GM12878 (cell line): ENCODE measurements around the gene FOXI1. TPM values are rescaled to one million over a fixed set of nuclear protein-coding genes. Genes with fewer than 3 reads are reported as not detected.

Experiments
- ATAC-seq: fragments of 200-7000 bp; cut with Tn5 transposase; 3 replicates; pipeline ENCODE4 v1.9.1; 2020; ENCODE audit warnings: mild to moderate bottlenecking, moderate library complexity
- BruUV-seq: library from RNA; stranded (reverse); fragments of 400-500 nt; replicated peaks from 2 replicates; lab custom pipeline; 2021; lab: Mats Ljungman, UMichigan
- CTCF ChIA-PET: fragments of 300-600 bp; sonication (Branson Sonifier 250); formaldehyde crosslinking; extraction: SDS; loops from one replicate; lab custom pipeline; 2021; ENCODE audit warnings: inconsistent platforms; lab: Yijun Ruan, JAX
- POLR2A ChIA-PET: fragments of 350-600 bp; formaldehyde crosslinking; extraction: SDS; loops from one replicate; lab custom pipeline; 2021; ENCODE audit warnings: inconsistent platforms; lab: Charles Lee
- RAD21 ChIA-PET: fragments of 300-600 bp; sonication (Branson Sonifier 250); formaldehyde crosslinking; loops from one replicate; lab custom pipeline; 2023; ENCODE audit warnings: antibody characterized with exemption; ENCODE audit not compliant: unreplicated experiment; lab: Charles Lee
- SMC1A ChIA-PET: fragments of 300-600 bp; sonication (Branson Sonifier 250); formaldehyde crosslinking; loops from one replicate; lab custom pipeline; 2023; ENCODE audit not compliant: unreplicated experiment, uncharacterized antibody; lab: Charles Lee
- DNase-seq: peaks from one replicate; pipeline ENCODE4 v3.0.0-alpha.2; 2011; ENCODE audit warnings: low read depth, low spot score
- FAIRE-seq: peaks from 3 replicates; lab custom pipeline; 2011; peaks lifted over from hg19 to GRCh38; lab: Jason Lieb, UNC
- H2AFZ ChIP-seq: 2 replicates; pipeline ENCODE4 v1.6.0; 2011; ENCODE audit warnings: low read depth, low read length, control low read depth; ENCODE audit not compliant: control insufficient read depth
- H3K27ac ChIP-seq: 2 replicates; pipeline ENCODE4 v1.5.1; 2011; ENCODE audit warnings: control low read depth; ENCODE audit not compliant: control insufficient read depth, insufficient read depth
- H3K27me3 ChIP-seq, 2 experiments: replicated peaks in 1 of 2; 2 replicates each; pipeline versions ENCODE4 v1.6.0 to v1.6.1; 2011; ENCODE audit warnings: low read length in 1 of 2; ENCODE audit not compliant: control insufficient read depth in 2 of 2, insufficient read depth in 2 of 2
- H3K36me3 ChIP-seq, 2 experiments: 2 replicates each; pipeline ENCODE4 v1.5.1; 2011; ENCODE audit warnings: low read length in 1 of 2; ENCODE audit not compliant: control insufficient read depth in 2 of 2, insufficient read depth in 2 of 2
- H3K4me1 ChIP-seq: 2 replicates; pipeline ENCODE4 v1.6.1; 2011; ENCODE audit warnings: mild to moderate bottlenecking, low read length, moderate library complexity, mixed read lengths; ENCODE audit not compliant: control insufficient read depth, insufficient read depth
- H3K4me2 ChIP-seq: 2 replicates; pipeline ENCODE4 v1.6.0; 2011; ENCODE audit warnings: control low read depth; ENCODE audit not compliant: control insufficient read depth, insufficient read depth
- H3K4me3 ChIP-seq: fragments of 200-600 bp; sonication (generic); 2 replicates; pipeline ENCODE4 v1.5.1; 2016
- H3K79me2 ChIP-seq: 2 replicates; pipeline ENCODE4 v1.6.0; 2011; ENCODE audit warnings: low read length; ENCODE audit not compliant: control insufficient read depth, insufficient read depth
- H3K9ac ChIP-seq: 2 replicates; pipeline ENCODE4 v1.8.0; 2011; ENCODE audit warnings: low read length, control low read depth, mixed read lengths; ENCODE audit not compliant: control insufficient read depth, insufficient read depth
- H3K9me3 ChIP-seq: replicated peaks from 3 replicates; pipeline ENCODE4 v1.5.1; 2011; ENCODE audit warnings: mild to moderate bottlenecking, low read length; ENCODE audit not compliant: control insufficient read depth, insufficient read depth
- H4K20me1 ChIP-seq: 2 replicates; pipeline ENCODE4 v1.6.0; 2011; ENCODE audit not compliant: control insufficient read depth, insufficient read depth
- EP300 ChIP-seq, 2 experiments: fragments of 150-350 bp in 1 of 2; IDR thresholded peaks; 2 replicates each; pipeline ENCODE4 v1.6.1; 2011 to 2012; ENCODE audit warnings: low read depth in 2 of 2, low read length in 2 of 2, borderline replicate concordance in 1 of 2, improper control_type of control experiment in 1 of 2, inconsistent platforms in 1 of 2; ENCODE audit not compliant: control insufficient read depth in 1 of 2
- SUPT20H ChIP-seq: IDR thresholded peaks from 2 replicates; pipeline ENCODE4 v1.6.1; 2011; ENCODE audit warnings: low read depth, mild to moderate bottlenecking, low read length, moderate library complexity, borderline replicate concordance; ENCODE audit not compliant: control insufficient read depth
- SUZ12 ChIP-seq: fragments of 200-600 bp; sonication (generic); IDR thresholded peaks from one replicate; pipeline ENCODE4 v1.6.1; 2018; ENCODE audit warnings: antibody characterized with exemption, mild to moderate bottlenecking; ENCODE audit not compliant: unreplicated experiment
- TCF12 ChIP-seq: IDR thresholded peaks from 2 replicates; pipeline ENCODE4 v1.6.1; 2011; ENCODE audit warnings: low read depth, mild to moderate bottlenecking, low read length
- WRNIP1 ChIP-seq: IDR thresholded peaks from 2 replicates; pipeline ENCODE4 v1.6.1; 2011; ENCODE audit warnings: low read depth, low read length, improper control_type of control experiment, borderline replicate concordance
- WGBS: methylation state at CpG from one replicate; pipeline ENCODE4 v1.1.6; 2016; ENCODE audit warnings: low lambda C conversion rate; ENCODE audit not compliant: insufficient replicate concordance, insufficient coverage; ENCODE audit errors: missing lambda C conversion rate; 5-methylcytosine and 5-hydroxymethylcytosine counted together
- in situ Hi-C: fragments of 300-500 bp; cut with MboI; formaldehyde crosslinking; loops from 9 replicates; pipeline ENCODE4 v1.14.3; 2018; ENCODE audit warnings: mixed read lengths
- intact Hi-C: fragments of 100-400 bp; cut with micrococcal nuclease; formaldehyde crosslinking; loops from one replicate; pipeline ENCODE4 v1.14.2; 2022; ENCODE audit not compliant: unreplicated experiment
- polyA plus RNA-seq, 11 experiments: library from polyadenylated mRNA; depleted of rRNA in 4 of 11; unstranded in 6 of 11; stranded (reverse) in 5 of 11; fragments of >200 nt; fragmentation: Nextera tagmentation in 4 of 11; fragmentation: Illumina TruSeq in 1 of 11; extraction: Ambion mirVana in 4 of 11; extraction: Trizol in 1 of 11; gene quantifications; 1 replicate in 1 of 11; 2 replicates in 10 of 11; pipeline versions ENCODE4 v1.2.1 to v1.2.3, GENCODE V29; 2011 to 2016; ENCODE audit warnings: inconsistent platforms in 2 of 11, missing spikeins in 2 of 11, low read depth in 1 of 11
- total RNA-seq, 4 experiments: library from RNA; depleted of rRNA in 3 of 4; stranded (reverse); fragments of >200 nt in 3 of 4; fragmentation: Illumina TruSeq in 1 of 4; extraction: Trizol in 1 of 4; gene quantifications; 2 replicates each; pipeline versions ENCODE4 v1.2.1 to v1.2.3, GENCODE V29; 2013 to 2021
- TF ChIP-seq, protein P1 (sequence below): fragments of 450-650 bp; IDR thresholded peaks from 2 replicates; pipeline ENCODE4 v1.6.1; 2017; ENCODE audit warnings: low read depth, mild to moderate bottlenecking, moderate library complexity
- TF ChIP-seq, protein P2 (sequence below): fragments of 450-650 bp; IDR thresholded peaks from 2 replicates; pipeline ENCODE4 v1.6.1; 2016; ENCODE audit warnings: mild to moderate bottlenecking
- TF ChIP-seq, protein P3 (sequence below): fragments of 450-650 bp; conservative IDR thresholded peaks from 2 replicates; pipeline ENCODE4 v1.6.1; 2017; ENCODE audit warnings: mild to moderate bottlenecking, moderate library complexity
- TF ChIP-seq, protein P4 (sequence below): fragments of 450-650 bp; IDR thresholded peaks from 2 replicates; pipeline ENCODE4 v1.6.1; 2017; ENCODE audit warnings: mild to moderate bottlenecking
- TF ChIP-seq, protein P5 (sequence below): IDR thresholded peaks from 2 replicates; pipeline ENCODE4 v1.6.1; 2012; ENCODE audit warnings: low read depth, low read length, improper control_type of control experiment

The FOXI1 gene
- total and polyA plus RNA-seq, 10 of the 15 experiments (the other 5 are each of a cell fraction or from before 2014, with no cell fraction given) = not detected

DNA sequence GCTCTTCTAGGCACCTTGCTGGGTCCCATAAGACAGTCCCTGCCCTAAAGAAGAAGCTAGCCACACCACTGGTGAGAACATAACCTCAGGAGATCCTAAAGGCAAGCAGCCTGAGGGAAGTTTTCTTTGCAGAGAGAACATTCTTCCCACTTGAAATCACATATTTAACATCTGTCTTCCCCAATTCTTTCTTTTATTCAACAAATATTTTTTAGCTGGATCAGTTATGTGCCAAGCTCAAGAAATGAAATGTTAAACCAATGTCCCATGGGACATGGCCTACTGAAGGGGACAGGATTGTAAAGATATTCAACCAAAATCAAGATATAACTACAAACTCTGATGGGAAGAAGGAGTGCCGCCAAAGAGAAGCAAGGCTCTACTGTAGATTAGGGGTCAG is 36.5 kb downstream of the FOXI1 start:
- in situ Hi-C loops = no loop called here
- SMC1A ChIA-PET = no interaction called here
- no peaks in the 10 kb centered on the region for H4K20me1 ChIP-seq
- no peaks in the 10 kb centered on the region for H3K9me3 ChIP-seq
- H3K79me2 ChIP-seq = no peaks in the 10 kb centered on the region
- TF ChIP-seq, protein P1, sequence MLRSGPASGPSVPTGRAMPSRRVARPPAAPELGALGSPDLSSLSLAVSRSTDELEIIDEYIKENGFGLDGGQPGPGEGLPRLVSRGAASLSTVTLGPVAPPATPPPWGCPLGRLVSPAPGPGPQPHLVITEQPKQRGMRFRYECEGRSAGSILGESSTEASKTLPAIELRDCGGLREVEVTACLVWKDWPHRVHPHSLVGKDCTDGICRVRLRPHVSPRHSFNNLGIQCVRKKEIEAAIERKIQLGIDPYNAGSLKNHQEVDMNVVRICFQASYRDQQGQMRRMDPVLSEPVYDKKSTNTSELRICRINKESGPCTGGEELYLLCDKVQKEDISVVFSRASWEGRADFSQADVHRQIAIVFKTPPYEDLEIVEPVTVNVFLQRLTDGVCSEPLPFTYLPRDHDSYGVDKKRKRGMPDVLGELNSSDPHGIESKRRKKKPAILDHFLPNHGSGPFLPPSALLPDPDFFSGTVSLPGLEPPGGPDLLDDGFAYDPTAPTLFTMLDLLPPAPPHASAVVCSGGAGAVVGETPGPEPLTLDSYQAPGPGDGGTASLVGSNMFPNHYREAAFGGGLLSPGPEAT = no peak
- TF ChIP-seq, protein P2, sequence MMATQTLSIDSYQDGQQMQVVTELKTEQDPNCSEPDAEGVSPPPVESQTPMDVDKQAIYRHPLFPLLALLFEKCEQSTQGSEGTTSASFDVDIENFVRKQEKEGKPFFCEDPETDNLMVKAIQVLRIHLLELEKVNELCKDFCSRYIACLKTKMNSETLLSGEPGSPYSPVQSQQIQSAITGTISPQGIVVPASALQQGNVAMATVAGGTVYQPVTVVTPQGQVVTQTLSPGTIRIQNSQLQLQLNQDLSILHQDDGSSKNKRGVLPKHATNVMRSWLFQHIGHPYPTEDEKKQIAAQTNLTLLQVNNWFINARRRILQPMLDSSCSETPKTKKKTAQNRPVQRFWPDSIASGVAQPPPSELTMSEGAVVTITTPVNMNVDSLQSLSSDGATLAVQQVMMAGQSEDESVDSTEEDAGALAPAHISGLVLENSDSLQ = no peak
- TF ChIP-seq, protein P3, sequence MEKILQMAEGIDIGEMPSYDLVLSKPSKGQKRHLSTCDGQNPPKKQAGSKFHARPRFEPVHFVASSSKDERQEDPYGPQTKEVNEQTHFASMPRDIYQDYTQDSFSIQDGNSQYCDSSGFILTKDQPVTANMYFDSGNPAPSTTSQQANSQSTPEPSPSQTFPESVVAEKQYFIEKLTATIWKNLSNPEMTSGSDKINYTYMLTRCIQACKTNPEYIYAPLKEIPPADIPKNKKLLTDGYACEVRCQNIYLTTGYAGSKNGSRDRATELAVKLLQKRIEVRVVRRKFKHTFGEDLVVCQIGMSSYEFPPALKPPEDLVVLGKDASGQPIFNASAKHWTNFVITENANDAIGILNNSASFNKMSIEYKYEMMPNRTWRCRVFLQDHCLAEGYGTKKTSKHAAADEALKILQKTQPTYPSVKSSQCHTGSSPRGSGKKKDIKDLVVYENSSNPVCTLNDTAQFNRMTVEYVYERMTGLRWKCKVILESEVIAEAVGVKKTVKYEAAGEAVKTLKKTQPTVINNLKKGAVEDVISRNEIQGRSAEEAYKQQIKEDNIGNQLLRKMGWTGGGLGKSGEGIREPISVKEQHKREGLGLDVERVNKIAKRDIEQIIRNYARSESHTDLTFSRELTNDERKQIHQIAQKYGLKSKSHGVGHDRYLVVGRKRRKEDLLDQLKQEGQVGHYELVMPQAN = no peak
- no peak for TF ChIP-seq WRNIP1
- no peak for TF ChIP-seq EP300 (IDR thresholded peaks at IDR 0.05; ENCODE audit: borderline replicate concordance in 1 of 2, control insufficient read depth in 1 of 2, low read depth in 2 of 2, low read length in 2 of 2)
- TF ChIP-seq, protein P4, sequence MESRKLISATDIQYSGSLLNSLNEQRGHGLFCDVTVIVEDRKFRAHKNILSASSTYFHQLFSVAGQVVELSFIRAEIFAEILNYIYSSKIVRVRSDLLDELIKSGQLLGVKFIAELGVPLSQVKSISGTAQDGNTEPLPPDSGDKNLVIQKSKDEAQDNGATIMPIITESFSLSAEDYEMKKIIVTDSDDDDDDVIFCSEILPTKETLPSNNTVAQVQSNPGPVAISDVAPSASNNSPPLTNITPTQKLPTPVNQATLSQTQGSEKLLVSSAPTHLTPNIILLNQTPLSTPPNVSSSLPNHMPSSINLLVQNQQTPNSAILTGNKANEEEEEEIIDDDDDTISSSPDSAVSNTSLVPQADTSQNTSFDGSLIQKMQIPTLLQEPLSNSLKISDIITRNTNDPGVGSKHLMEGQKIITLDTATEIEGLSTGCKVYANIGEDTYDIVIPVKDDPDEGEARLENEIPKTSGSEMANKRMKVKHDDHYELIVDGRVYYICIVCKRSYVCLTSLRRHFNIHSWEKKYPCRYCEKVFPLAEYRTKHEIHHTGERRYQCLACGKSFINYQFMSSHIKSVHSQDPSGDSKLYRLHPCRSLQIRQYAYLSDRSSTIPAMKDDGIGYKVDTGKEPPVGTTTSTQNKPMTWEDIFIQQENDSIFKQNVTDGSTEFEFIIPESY = no peak
- TF ChIP-seq SUZ12 = no peak
- TF ChIP-seq, protein P5, sequence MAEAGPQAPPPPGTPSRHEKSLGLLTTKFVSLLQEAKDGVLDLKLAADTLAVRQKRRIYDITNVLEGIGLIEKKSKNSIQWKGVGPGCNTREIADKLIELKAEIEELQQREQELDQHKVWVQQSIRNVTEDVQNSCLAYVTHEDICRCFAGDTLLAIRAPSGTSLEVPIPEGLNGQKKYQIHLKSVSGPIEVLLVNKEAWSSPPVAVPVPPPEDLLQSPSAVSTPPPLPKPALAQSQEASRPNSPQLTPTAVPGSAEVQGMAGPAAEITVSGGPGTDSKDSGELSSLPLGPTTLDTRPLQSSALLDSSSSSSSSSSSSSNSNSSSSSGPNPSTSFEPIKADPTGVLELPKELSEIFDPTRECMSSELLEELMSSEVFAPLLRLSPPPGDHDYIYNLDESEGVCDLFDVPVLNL = no peak
- TF ChIP-seq TCF12 = no peak
- TF ChIP-seq SUPT20H = no peak
- peaks cover 2 to 3% of the 10 kb centered on the region in 2 experiments; a peak in 3 of 4 replicates for H3K27me3 ChIP-seq
- no peak overlapping the region for H3K27ac ChIP-seq
- H2AFZ ChIP-seq = no peak overlapping the region
- H3K4me2 ChIP-seq = no peak overlapping the region
- POLR2A ChIA-PET = no interaction called here
- intact Hi-C loops = no loop called here
- CTCF ChIA-PET = interaction anchor here (0.7 kb wide), 1 partner anchor 242 kb away, joined by 3 read pairs; no protein-coding TSS in a partner anchor
- DNase-seq (no peak), ATAC-seq (no peak), FAIRE-seq (no peak)
- RAD21 ChIA-PET = no interaction called here
- H3K4me1 ChIP-seq = no peaks in the 10 kb centered on the region
- no peaks in the 10 kb centered on the region for H3K36me3 ChIP-seq
- no peak overlapping the region for H3K4me3 ChIP-seq
- no TSS peak for BruUV-seq
- no peak overlapping the region for H3K9ac ChIP-seq
- 91% methylated on average over 1 of the region's 1 CpG for WGBS
